NCI-H510A treated with DMSO at 0.1 percent for 48 hours (cell line): ENCODE results near the gene WDR86.

ENCODE experiments used
- DNase-seq: peaks from one replicate; lab custom pipeline; 2025; lab: John Stamatoyannopoulos, UW

Gene WDR86

GRCh38 chr7:151391358-151391730 is 18.5 kb downstream of the WDR86 start:
- DNase-seq = no peak

DNA sequence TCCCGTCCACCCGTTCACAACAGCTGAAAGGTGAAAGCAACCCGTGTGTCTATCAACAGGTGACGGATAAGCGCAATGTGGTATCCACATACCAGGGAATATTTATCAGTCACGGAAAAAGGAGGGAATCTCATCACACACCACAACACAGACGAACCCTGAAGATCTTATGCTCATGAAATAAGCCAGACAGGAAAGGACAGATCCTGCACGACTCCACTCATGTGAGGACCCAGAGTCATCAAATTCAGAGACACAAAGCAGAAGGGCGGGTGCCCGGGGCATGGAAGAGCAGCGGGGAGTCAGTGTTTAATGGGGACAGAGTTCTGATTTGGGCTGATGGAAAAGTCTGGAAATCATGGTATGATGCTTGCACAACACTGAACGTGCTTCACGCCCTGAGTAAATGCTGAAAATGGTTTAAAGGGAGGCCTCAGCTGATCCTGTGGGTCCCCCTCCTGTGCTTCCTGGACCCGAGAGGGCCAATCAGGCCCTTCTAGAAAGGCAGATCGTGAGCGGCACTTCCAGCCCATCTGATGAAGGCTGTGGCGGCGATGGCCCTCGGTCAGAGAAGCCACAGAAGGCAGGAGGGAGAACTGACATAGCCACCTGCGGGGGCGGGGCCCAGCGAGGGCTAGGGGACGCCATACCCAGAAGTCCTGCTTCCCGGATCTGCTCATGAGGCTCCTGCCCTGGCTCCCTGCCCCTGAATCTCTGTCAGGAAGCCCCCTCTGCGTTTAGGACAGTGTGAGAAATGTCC is 19.1 kb downstream of the WDR86 start:
- no peak for DNase-seq

DNA sequence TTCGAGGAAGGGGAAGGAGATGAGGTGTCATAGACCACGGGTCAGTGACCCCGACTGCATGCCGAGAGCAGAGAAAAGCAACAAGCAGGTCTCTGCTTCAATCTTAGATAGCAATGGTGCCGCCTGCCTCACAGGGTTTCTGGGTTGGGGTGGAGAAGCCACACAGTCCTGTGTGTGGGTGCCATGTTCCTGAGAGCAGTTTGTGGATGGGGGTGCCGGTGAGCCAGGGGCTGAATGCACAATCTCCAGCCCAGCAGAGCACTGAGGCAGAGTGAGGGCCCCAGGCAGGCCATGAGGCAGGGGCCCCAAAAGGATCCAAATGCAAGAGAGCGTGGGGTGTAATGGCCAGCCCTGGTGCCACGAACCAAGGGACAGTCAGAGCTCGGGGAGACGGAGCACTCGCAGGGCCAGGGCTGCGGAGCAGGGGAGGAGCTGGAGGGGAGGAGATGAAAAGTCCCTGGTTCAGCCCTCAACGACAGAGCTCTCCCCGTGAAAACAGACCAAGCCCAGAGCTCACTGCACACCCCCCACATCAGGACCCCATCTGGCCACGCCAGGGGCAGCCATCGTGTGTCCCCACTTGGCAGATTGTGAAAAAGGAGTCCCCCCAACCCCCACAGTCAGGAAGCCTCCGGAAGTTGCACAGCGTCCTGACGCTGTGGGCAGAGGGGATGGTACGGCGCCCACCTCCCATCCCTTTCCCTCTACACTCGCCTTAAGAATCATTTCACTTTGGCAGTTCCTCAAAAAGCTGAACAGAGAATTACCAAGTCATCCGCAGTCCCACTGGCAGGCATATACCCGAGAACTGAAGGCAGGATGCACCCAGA is 19.9 kb downstream of the WDR86 start:
- DNase-seq = no peak

DNA sequence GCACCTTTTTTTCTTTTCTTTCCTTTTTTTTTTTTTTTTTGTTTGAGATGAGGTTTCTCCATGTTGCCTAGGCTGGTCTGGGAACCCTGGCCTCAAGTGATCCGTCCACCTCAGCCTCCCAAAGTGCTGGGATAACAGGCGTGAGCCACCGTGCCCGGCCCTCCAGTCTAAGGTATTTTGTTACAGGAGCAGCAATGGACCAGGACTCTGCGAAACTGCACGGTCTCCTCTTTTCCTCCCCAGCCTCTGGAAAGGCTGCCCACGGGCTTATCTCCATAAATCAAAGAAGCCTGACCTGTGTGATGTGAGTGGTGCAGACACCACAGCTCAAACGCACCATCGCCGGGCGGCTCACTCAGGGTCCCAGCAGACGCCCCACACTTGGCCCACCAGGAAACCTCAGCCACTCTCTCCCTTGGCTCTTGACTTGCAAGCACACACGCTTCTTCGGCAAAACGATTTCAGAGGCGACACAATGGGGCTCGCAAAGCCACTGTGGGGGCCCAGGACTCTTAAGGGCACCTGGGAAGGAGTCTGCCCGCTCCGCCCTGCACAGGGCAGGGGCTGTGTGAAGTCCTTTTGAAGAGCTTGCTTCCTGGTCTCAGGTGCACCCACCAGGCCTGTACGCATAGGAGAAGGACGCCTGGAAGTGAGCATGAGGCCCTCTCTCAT is 20.6 kb downstream of the WDR86 start:
- DNase-seq = no peak

DNA sequence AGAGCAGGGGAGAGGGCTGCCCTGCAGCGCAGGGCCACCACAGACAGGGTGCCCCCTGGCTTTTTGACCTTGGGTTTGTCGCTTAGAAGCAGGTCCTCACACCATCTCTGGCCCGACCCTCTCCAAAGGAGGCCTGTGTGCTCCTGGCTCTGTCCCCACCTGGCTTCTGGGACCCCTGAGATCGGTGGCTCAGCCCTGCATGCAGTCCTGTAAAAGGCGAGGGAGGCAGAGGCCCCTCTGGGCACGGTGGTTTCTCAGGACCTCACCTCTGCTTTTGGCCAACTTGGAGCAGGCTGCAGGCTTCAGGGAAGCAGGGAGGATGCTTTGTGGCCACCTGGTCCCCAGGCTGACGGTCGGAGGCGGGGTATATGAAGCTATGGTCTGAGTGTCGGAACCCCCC is 21.4 kb downstream of the WDR86 start:
- DNase-seq = no peak

GRCh38 chr7:151388007-151388297 is 21.9 kb downstream of the WDR86 start:
- no peak for DNase-seq

GRCh38 chr7:151387161-151388006 is 22.5 kb downstream of the WDR86 start:
- no peak for DNase-seq

DNA sequence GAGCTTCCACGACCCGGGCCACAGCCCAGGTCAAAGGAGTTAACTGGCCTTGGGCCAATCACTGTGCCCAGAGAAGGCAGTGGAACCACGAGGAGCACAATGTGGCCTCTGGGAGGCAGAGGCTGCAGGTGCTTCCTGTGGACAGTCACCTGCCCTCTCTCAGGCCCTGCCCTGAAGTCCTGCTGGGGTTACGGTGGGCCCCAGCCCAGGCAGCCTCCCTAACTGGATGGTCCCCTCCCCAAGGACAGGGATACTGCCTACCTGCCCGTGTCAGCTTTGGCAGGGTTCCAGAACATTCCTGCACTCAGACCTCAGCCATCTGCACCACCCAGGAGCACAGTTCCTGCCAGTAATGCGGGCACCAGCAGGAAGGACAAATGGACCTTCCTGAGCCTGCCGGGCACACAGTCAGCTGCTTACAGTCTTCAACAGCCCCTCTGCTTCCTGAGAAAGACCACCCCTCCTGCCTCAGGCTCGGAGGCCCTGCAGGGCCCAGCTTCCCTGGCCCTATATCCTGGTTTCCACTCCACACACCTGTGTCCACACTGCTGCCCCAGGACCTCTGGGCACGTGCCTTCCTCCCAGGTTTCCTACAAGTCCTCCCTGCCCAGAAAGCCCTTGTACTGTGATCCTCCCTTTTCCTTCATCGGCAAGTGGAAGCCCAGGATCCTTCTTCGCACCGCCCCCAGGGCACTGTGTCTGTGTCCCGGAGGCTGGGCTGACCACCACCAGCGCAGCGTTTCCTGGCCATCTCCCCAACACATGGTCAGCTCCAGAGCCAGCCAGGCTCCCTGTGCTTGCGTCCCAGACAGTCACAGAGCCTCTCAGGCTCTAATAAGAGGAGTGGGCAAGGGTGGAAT is 23.3 kb downstream of the WDR86 start:
- no peak for DNase-seq

GRCh38 chr7:151385626-151386300 is 24.1 kb downstream of the WDR86 start:
- no peak for DNase-seq

- DNase-seq = no peak
Measured at GRCh38 chr7:151384776-151385625, 24.8 kb downstream of the WDR86 start.

GRCh38 chr7:151384352-151384697 is 25.5 kb downstream of the WDR86 start:
- DNase-seq = no peak

GRCh38 chr7:151383638-151384351 is 26.0 kb downstream of the WDR86 start:
- DNase-seq = no peak

- DNase-seq = no peak
Measured at GRCh38 chr7:151382079-151382885, 27.6 kb downstream of the WDR86 start.

DNA sequence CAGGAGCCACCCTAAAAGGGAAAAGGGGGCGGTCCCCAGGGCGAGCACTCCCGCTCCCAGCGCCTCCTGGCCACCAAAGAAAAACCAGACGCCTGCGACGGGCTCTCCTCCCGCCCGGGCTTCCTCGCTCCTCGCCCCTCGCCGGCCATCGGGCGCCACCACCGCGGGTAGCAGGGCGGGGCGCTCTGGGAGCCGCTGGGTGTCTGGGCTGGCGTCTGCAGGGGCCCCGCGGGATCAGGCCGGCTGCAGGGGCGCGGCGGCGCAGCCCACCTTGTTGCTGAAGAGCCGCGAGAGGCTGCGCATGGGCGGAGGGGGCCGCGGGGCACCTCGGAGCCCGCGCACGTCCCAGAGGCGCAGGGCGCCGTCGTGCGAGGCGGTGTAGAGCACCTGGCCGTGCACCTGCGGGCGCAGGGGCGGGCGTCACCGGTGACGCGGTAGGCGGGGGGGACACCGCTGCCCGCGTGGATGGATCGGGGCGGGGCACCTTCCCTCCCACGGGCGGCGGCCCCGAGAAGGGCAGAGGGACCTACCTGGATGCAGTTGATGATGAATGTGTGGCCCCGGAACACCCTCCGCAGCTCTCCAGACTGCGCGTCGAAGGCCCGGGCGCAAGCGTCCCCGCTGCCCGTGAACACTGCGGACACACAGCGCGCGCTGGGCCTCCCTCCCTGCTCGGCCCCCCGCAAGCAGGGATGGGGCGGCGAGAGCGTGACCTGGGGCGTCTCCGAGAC is 28.3 kb downstream of the WDR86 start:
- no peak for DNase-seq

- no peak for DNase-seq
Measured at GRCh38 chr7:151381098-151381347, 28.8 kb downstream of the WDR86 start.

DNA sequence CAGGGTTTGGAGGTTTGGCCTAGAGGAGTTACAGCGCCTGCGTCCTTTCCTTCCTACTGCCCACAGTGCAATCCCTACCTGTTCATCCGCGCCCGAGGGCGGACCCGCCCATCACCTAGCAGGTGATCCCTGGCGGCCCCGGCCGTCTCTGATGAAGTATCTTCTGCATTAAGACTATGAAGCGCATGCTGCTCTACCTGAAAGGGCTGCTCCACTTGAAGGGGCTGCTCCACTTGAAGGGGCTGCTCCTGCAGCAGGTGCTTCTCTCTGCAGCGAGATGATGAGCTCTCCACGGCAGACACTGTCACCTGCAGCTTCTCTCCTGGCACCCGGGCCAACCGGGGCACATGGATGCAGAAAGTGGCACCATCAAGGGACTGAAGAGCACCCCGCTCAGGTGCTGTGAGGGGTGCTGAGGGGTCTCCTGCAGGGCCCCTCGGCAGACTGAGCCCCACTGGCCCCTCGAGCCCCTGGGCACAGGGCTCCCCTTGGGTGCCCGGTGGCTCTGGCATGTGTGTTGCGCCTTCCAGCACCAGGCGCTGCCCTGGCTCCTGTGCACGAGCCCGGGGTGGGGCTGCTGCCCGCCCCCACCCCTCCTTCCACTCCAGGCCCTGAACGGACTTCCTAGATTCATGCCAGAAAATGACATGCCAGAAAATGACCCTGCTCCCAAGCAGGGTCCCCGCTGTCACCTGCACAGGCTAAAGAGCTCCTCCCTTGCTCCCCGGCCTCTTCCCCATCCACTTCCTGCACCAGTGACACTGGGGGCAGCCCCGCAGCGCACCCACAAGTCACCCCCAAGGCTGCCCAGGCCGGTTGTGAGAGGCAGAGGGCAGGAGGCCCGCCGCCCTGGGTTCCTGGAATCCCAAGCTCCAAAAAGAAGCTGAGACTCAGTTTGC is 29.4 kb downstream of the WDR86 start:
- no peak for DNase-seq
